ENCODE results near the gene AGAP3. TPM values are rescaled to one million over a fixed set of nuclear protein-coding genes. Genes with fewer than 3 reads are reported as not detected.

AGAP3 gene
- total and polyA plus RNA-seq, 2 donors (not counting 1 experiment from before 2014, with no cell fraction given), result 21.1 to 22.3 TPM

DNA sequence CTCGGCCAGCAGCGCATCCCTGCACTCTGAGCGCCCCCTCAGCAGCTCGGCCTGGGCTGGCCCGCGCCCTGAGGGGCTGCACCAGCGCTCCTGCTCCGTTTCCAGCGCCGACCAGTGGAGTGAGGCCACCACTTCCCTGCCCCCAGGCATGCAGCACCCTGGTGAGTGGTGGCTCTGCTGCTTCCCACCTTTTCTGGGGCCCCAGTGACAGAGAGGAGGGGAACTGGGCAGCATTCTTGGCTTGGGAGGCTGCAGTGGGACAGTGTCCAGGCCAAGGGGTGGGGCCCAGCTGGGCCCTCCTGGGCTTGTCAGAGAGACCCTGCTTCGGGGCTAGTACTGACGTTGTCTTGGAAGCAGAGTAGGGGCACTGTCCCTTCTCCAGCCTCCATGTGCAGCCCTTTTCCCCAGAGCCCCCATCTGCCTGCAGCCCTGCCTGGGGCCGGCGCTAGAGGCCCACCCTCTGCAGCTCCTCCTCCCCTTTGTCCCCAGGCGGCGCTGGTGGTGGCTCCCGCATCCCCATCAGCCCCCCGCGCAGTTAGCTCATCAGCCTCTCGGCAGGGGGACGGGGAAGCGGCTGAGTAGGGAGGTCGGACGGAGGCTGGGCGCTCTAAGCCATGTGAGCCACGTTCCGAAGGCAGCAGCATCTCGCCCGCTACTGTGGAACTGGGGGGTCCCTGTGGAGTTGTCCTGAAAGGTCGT lies 52.0 kb downstream of the AGAP3 start:
- CTCF ChIA-PET, result interaction anchor here (1.2 kb wide), 1 partner anchor 14 kb away, joined by 3 read pairs; no protein-coding TSS in a partner anchor
- POLR2A ChIA-PET, result no interaction called here

More for the DNA sequence above, 52.0 kb downstream of the AGAP3 start:
- Mint-ChIP-seq H3K4me1 (no peaks in the 10 kb centered on the region), H3K27ac (no peak overlapping the region), H3K27me3 (no peaks in the 10 kb centered on the region), H3K9me3 (ENCODE audit: insufficient read depth) (no peaks in the 10 kb centered on the region), H3K4me3 (no peak overlapping the region)
- no peak overlapping the region for H3K4me3 ChIP-seq (ENCODE audit: control extremely low read depth in 1 of 5, extremely low read depth in 1 of 5, insufficient read depth in 1 of 5, low read depth in 2 of 5, low read length in 4 of 5)
- no peaks in the 10 kb centered on the region for H3K4me1 ChIP-seq (ENCODE audit: control insufficient read depth in 2 of 2, insufficient read depth in 2 of 2, low read length in 2 of 2)
- H4K20me1 ChIP-seq (ENCODE audit: control insufficient read depth, insufficient read depth, low read length, poor library complexity, severe bottlenecking), result no peaks in the 10 kb centered on the region
- no peaks in the 10 kb centered on the region for H3K27me3 ChIP-seq (replicated peaks in 1 of 4; ENCODE audit: control extremely low read depth in 1 of 4, control insufficient read depth in 3 of 4, insufficient read depth in 4 of 4, low read length in 3 of 4)
- DNase-seq (no peak), ATAC-seq (ENCODE audit: low read depth) (no peak)
- intact Hi-C loops (cut with micrococcal nuclease), result no loop called here
- no peak overlapping the region for H3K9ac ChIP-seq (ENCODE audit: low read length)
- no peak overlapping the region for H3K27ac ChIP-seq (ENCODE audit: low read length in 2 of 2)
- no peaks in the 10 kb centered on the region for H3K79me2 ChIP-seq (ENCODE audit: control insufficient read depth, insufficient read depth, low read length)
- 94% methylated on average over 28 of the region's 30 CpGs for whole genome bisulfite sequencing (ENCODE audit: insufficient coverage)
- H3K36me3 ChIP-seq (replicated peaks in 1 of 2; ENCODE audit: control extremely low read depth in 1 of 2, control insufficient read depth in 1 of 2, extremely low read depth in 1 of 2, insufficient read depth in 2 of 2, low read length in 1 of 2), result no peaks in the 10 kb centered on the region
- H3K9me3 ChIP-seq (ENCODE audit: control extremely low read depth in 1 of 3, control insufficient read depth in 2 of 3, insufficient read depth in 1 of 3, low read length in 2 of 3), result no peaks in the 10 kb centered on the region
- H3K4me2 ChIP-seq (replicated peaks; ENCODE audit: low read depth, low read length, poor library complexity, severe bottlenecking), result no peak overlapping the region
- no peak for TF ChIP-seq EZH2 (IDR thresholded peaks at IDR 0.05; ENCODE audit: borderline replicate concordance, insufficient read depth, low read depth, low read length, poor library complexity, severe bottlenecking)
- TF ChIP-seq, protein P1, sequence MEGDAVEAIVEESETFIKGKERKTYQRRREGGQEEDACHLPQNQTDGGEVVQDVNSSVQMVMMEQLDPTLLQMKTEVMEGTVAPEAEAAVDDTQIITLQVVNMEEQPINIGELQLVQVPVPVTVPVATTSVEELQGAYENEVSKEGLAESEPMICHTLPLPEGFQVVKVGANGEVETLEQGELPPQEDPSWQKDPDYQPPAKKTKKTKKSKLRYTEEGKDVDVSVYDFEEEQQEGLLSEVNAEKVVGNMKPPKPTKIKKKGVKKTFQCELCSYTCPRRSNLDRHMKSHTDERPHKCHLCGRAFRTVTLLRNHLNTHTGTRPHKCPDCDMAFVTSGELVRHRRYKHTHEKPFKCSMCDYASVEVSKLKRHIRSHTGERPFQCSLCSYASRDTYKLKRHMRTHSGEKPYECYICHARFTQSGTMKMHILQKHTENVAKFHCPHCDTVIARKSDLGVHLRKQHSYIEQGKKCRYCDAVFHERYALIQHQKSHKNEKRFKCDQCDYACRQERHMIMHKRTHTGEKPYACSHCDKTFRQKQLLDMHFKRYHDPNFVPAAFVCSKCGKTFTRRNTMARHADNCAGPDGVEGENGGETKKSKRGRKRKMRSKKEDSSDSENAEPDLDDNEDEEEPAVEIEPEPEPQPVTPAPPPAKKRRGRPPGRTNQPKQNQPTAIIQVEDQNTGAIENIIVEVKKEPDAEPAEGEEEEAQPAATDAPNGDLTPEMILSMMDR (IDR thresholded peaks at IDR 0.05), result no peak
- H2AFZ ChIP-seq (ENCODE audit: insufficient read depth, low read depth, low read length, poor library complexity, severe bottlenecking), result no peak overlapping the region
